Gastroesophageal sphincter (tissue), 3 donors: ENCODE results near the gene PBX1.

Experiments used
- CTCF ChIP-seq, 4 experiments: fragments of 200-600 bp in 2 of 4; fragments of 450-650 bp in 2 of 4; sonication (generic) in 1 of 4; IDR thresholded peaks; one replicate each; pipeline ENCODE4 v1.5.1; 2017 to 2019; ENCODE audit warnings: antibody characterized with exemption in 4 of 4, mild to moderate bottlenecking in 2 of 4, moderate library complexity in 2 of 4
- EP300 ChIP-seq: sonication (generic); formaldehyde crosslinking; IDR thresholded peaks from one replicate; pipeline ENCODE4 v1.6.1; 2017; ENCODE audit warnings: antibody characterized with exemption, mild to moderate bottlenecking
- POLR2A ChIP-seq, 2 donors: fragments of 450-650 bp; IDR thresholded peaks; one replicate each; pipeline ENCODE4 v1.6.1; 2017; ENCODE audit warnings: antibody characterized with exemption in 2 of 2, mild to moderate bottlenecking in 2 of 2, moderate library complexity in 1 of 2

- TF ChIP-seq POLR2A (IDR thresholded peaks at IDR 0.05) (no peak), EP300 (no peak), CTCF (IDR thresholded peaks at IDR 0.05) (no peak)
Measured at GRCh38 chr1:164641353-164641730, 82.4 kb downstream of the PBX1 start.
